Heart left ventricle (tissue), 13 donors: ENCODE measurements around the gene CSNK1E.

Experiments used
- POLR2A ChIP-seq, 2 donors: fragments of 450-650 bp; IDR thresholded peaks; one replicate each; pipeline ENCODE4 v1.6.1; 2017; ENCODE audit warnings: antibody characterized with exemption in 2 of 2, mild to moderate bottlenecking in 2 of 2, moderate library complexity in 2 of 2
- TF ChIP-seq, protein P1 (sequence below), 12 donors: fragments of 200-600 bp; sonication (generic) in 4 of 12; IDR thresholded peaks; one replicate each; pipeline versions ENCODE4 v1.5.0 to v1.8.0; 2018 to 2022; ENCODE audit warnings: antibody characterized with exemption in 12 of 12, mild to moderate bottlenecking in 5 of 12
- donor health status: ischemic (EF 13 %, LVEDD 7.1; RV severe dilation, severe dysfunction).
- donor health status: DM: no; HTN: yes; CAD: no.
- donor health status: DM: no; HTN: no; CAD: no.
- donor health status: ischemic (EF 25% LVEDD 6.9; RV normal size, moderate dysfunction).
- donor health status: ischemic (EF 25% LVEDD 5.7; RV mildly dilated, moderate dysfunction).
- donor health status: ischemic (EF 35%, LVEDD 5.7; RV mildly dilated, moderate dysfunction).
- donor health status: nonischemic (EF 11% LVEDD 7.7; RV severe dilation, severe dysfunction).
- donor health status: DM: yes; HTN: yes; CAD: no.
- donor health status: PGD.
- donor health status: ischemic (EF 29% LVEDD 5.4; RV normal size, mild dysfunction).
- donor health status: nonischemic (EF 23%, LVEDD 6.1; RV moderate dilation, normal function).

DNA sequence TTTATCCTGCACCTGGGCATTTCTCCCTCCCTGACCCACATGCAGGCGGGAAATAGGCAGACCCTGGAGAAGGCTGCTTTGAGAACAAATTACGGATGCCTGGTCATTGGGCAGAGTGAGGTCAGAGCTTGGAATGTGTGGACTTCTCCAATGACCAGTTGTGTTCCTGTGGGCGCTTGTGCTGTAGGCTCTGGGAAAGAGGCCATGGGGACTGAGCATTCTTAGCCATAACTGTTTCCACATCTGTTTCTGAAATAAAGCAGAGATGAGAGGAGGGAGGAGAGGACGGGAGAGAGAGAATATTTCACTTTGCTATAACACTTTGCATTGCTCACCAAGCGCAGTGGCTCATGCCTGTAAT lies 33.2 kb downstream of the CSNK1E start:
- TF ChIP-seq, protein P1, sequence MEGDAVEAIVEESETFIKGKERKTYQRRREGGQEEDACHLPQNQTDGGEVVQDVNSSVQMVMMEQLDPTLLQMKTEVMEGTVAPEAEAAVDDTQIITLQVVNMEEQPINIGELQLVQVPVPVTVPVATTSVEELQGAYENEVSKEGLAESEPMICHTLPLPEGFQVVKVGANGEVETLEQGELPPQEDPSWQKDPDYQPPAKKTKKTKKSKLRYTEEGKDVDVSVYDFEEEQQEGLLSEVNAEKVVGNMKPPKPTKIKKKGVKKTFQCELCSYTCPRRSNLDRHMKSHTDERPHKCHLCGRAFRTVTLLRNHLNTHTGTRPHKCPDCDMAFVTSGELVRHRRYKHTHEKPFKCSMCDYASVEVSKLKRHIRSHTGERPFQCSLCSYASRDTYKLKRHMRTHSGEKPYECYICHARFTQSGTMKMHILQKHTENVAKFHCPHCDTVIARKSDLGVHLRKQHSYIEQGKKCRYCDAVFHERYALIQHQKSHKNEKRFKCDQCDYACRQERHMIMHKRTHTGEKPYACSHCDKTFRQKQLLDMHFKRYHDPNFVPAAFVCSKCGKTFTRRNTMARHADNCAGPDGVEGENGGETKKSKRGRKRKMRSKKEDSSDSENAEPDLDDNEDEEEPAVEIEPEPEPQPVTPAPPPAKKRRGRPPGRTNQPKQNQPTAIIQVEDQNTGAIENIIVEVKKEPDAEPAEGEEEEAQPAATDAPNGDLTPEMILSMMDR (IDR thresholded peaks at IDR 0.05), result no peak
- no peak for TF ChIP-seq POLR2A (IDR thresholded peaks at IDR 0.05)
